Activated CD4-positive, alpha-beta T cell treated with anti-CD3 and anti-CD28 coated beads for 4 hours (primary cell): ENCODE data around the gene RPS6KA4.

Experiments used
- DNase-seq, 2 donors: peaks; one replicate each; pipeline ENCODE4 v3.0.0-alpha.2; 2020

Gene RPS6KA4

GRCh38 chr11:64369440-64370421, 10.8 kb downstream of the RPS6KA4 start:
- no peak for DNase-seq

- DNase-seq = no peak
These were observed 12.2 kb downstream of the RPS6KA4 start for GRCh38 chr11:64371201-64371600.

- DNase-seq = no peak
These were observed 13.1 kb downstream of the RPS6KA4 start for GRCh38 chr11:64372021-64372420.

- DNase-seq = no peak
These were observed 14.0 kb downstream of the RPS6KA4 start for GRCh38 chr11:64372802-64373597.

GRCh38 chr11:64373598-64373974, 14.6 kb downstream of the RPS6KA4 start:
- DNase-seq = no peak

- no peak for DNase-seq
These were observed 17.1 kb downstream of the RPS6KA4 start for GRCh38 chr11:64376071-64376470.

- no peak for DNase-seq
These were observed 19.4 kb downstream of the RPS6KA4 start for GRCh38 chr11:64378335-64378880.

- DNase-seq = no peak
These were observed 20.2 kb downstream of the RPS6KA4 start for GRCh38 chr11:64379160-64379559.

- DNase-seq = no peak
These were observed 21.1 kb downstream of the RPS6KA4 start for GRCh38 chr11:64379817-64380709.

- no peak for DNase-seq
These were observed 22.4 kb downstream of the RPS6KA4 start for GRCh38 chr11:64381350-64381749.

GRCh38 chr11:64382047-64382446, 23.1 kb downstream of the RPS6KA4 start:
- DNase-seq = no peak

GRCh38 chr11:64382586-64382985, 23.6 kb downstream of the RPS6KA4 start:
- no peak for DNase-seq

GRCh38 chr11:64383580-64383979, 24.6 kb downstream of the RPS6KA4 start:
- DNase-seq = no peak

GRCh38 chr11:64384028-64384737, 25.2 kb downstream of the RPS6KA4 start:
- no peak for DNase-seq

GRCh38 chr11:64384981-64385944, 26.3 kb downstream of the RPS6KA4 start:
- no peak for DNase-seq

- no peak for DNase-seq
These were observed 27.2 kb downstream of the RPS6KA4 start for GRCh38 chr11:64385945-64386704.

GRCh38 chr11:64387916-64388315, 29.0 kb downstream of the RPS6KA4 start:
- no peak for DNase-seq

GRCh38 chr11:64388894-64389293, 29.9 kb downstream of the RPS6KA4 start:
- no peak for DNase-seq

GRCh38 chr11:64389851-64390250, 30.9 kb downstream of the RPS6KA4 start:
- DNase-seq = no peak

GRCh38 chr11:64390558-64390957, 31.6 kb downstream of the RPS6KA4 start:
- DNase-seq = no peak
